Hepatocyte (in vitro differentiated cells): Measurements from ENCODE around the gene CEBPB. TPM values are rescaled to one million over a fixed set of nuclear protein-coding genes. Genes with fewer than 3 reads are reported as not detected.
"Not testable (repeated sequence)": the region's sequence is repeated elsewhere in the genome, so short reads cannot be mapped to it uniquely, and the experiment has no call there.

ENCODE experiments used
- DNase-seq: peaks from one replicate; pipeline ENCODE4 v3.0.0-alpha.2; 2016; ENCODE audit warnings: low spot score
- H2AFZ ChIP-seq: fragments of 200-600 bp; sonication (generic); 2 replicates; pipeline ENCODE4 v1.6.0; 2016; ENCODE audit warnings: antibody characterized with exemption, mild to moderate bottlenecking
- H3K27ac ChIP-seq: fragments of 200-600 bp; sonication (generic); 2 replicates; pipeline ENCODE4 v1.5.1; 2016; ENCODE audit warnings: mild to moderate bottlenecking
- H3K27me3 ChIP-seq: fragments of 200-600 bp; sonication (generic); 2 replicates; pipeline ENCODE4 v1.6.1; 2016
- H3K36me3 ChIP-seq: fragments of 200-600 bp; sonication (generic); replicated peaks from 2 replicates; pipeline ENCODE4 v1.5.1; 2016; ENCODE audit warnings: low read depth; ENCODE audit not compliant: insufficient read depth
- H3K4me1 ChIP-seq: fragments of 200-600 bp; sonication (generic); 2 replicates; pipeline ENCODE4 v1.5.1; 2016; ENCODE audit warnings: mild to moderate bottlenecking, moderate library complexity; ENCODE audit not compliant: insufficient read depth
- H3K4me2 ChIP-seq: fragments of 200-600 bp; sonication (generic); 2 replicates; pipeline ENCODE4 v1.6.0; 2016
- H3K4me3 ChIP-seq: fragments of 200-600 bp; sonication (generic); 2 replicates; pipeline ENCODE4 v1.5.1; 2016; ENCODE audit warnings: mild to moderate bottlenecking
- H3K79me2 ChIP-seq: fragments of 200-600 bp; sonication (generic); 2 replicates; pipeline ENCODE4 v1.6.0; 2017; ENCODE audit warnings: mild to moderate bottlenecking
- H3K9me2 ChIP-seq: fragments of 200-600 bp; sonication (generic); replicated peaks from 2 replicates; pipeline ENCODE4 v1.6.0; 2017; ENCODE audit warnings: mild to moderate bottlenecking; ENCODE audit not compliant: insufficient read depth
- H3K9me3 ChIP-seq: fragments of 200-600 bp; sonication (generic); 2 replicates; pipeline ENCODE4 v1.5.1; 2016; ENCODE audit warnings: low read depth, mild to moderate bottlenecking
- H4K20me1 ChIP-seq: fragments of 200-600 bp; sonication (generic); 2 replicates; pipeline ENCODE4 v1.6.0; 2016; ENCODE audit warnings: mild to moderate bottlenecking; ENCODE audit not compliant: insufficient read depth, poor library complexity, severe bottlenecking
- EZH2 ChIP-seq: fragments of 200-600 bp; sonication (generic); IDR thresholded peaks from 2 replicates; pipeline ENCODE4 v1.6.1; 2016; ENCODE audit warnings: antibody characterized with exemption, mild to moderate bottlenecking, borderline replicate concordance
- EZH2phosphoT487 ChIP-seq: fragments of 200-600 bp; sonication (generic); IDR thresholded peaks from one replicate; pipeline ENCODE4 v1.6.1; 2018; ENCODE audit warnings: antibody characterized with exemption, mild to moderate bottlenecking, low read depth, moderate library complexity; ENCODE audit not compliant: unreplicated experiment, severe bottlenecking
- WGBS: methylation state at CpG from one replicate; pipeline ENCODE4 v1.1.6; 2016; ENCODE audit warnings: low lambda C conversion rate; ENCODE audit errors: missing lambda C conversion rate; 5-methylcytosine and 5-hydroxymethylcytosine counted together
- polyA plus RNA-seq: library from polyadenylated mRNA; unstranded; fragments of >200 nt; fragmentation: Nextera tagmentation; extraction: Ambion mirVana; gene quantifications from 2 replicates; pipeline ENCODE4 v1.2.1, GENCODE V29; 2016
- total RNA-seq: library from RNA; depleted of rRNA; stranded (reverse); fragments of >200 nt; gene quantifications from 2 replicates; pipeline ENCODE4 v1.2.3, GENCODE V29; 2014
- TF ChIP-seq, protein P1 (sequence below): fragments of 200-600 bp; sonication (generic); IDR thresholded peaks from 2 replicates; pipeline ENCODE4 v1.5.1; 2016; ENCODE audit warnings: antibody characterized with exemption, mild to moderate bottlenecking; ENCODE audit not compliant: poor library complexity

CEBPB gene
- total and polyA plus RNA-seq, 2 experiments from 2014 or later: 58.9 to 159 TPM

DNA sequence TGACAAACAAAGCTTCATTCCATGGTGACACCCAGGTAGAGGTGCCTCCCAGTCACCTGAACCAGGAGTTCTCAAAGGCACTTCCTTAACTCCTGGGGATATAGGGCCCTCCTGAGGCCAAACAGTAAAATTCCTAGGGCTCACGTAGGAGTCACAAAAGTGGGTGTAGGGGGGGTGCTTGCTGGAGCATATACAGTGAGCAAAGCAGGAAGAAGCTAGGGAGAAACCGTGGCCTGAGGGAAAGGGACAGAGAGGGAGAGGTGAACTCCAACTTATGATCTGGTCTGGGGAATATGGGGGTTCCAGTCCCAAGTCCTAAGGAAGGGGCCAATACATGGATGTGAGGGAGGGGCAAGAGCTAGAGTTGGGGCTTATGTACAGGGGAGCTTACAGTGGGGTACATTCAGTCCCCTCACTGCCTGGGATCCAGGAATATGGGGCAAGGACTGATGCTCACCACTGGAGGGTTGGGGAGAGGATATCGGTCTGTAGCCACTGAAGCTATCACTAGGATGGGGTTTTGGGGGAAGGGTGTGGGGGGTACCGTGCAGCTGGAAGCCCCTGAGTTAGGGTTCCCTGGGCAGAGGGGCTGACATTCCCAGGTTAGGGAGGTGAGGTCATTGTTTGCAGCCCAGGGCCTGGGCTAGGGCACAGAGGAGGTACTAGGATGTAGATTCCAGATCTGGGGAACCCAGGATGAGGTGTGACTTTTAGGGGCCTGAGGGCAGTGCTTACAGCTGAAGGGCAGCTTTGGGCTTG, 38.1 kb upstream of the CEBPB start:
- peak overlapping the region; percentile 40 for H2AFZ ChIP-seq
- peak overlapping the region; percentile 88 for H3K27ac ChIP-seq
- no peaks in the 10 kb centered on the region for H3K36me3 ChIP-seq
- DNase-seq: peak; percentile 65
- H3K9me2 ChIP-seq: no peaks in the 10 kb centered on the region
- no peaks in the 10 kb centered on the region for H4K20me1 ChIP-seq
- no peaks in the 10 kb centered on the region for H3K9me3 ChIP-seq
- H3K4me2 ChIP-seq: peak overlapping the region; percentile 95
- H3K79me2 ChIP-seq: peaks cover 58% of the 10 kb centered on the region
- no peaks in the 10 kb centered on the region for H3K27me3 ChIP-seq
- H3K4me1 ChIP-seq: peaks cover 30% of the 10 kb centered on the region
- H3K4me3 ChIP-seq: peak overlapping the region; percentile 97
- WGBS: 32% methylated on average over 4 of the region's 4 CpGs
- TF ChIP-seq EZH2phosphoT487: no peak
- TF ChIP-seq, protein P1, sequence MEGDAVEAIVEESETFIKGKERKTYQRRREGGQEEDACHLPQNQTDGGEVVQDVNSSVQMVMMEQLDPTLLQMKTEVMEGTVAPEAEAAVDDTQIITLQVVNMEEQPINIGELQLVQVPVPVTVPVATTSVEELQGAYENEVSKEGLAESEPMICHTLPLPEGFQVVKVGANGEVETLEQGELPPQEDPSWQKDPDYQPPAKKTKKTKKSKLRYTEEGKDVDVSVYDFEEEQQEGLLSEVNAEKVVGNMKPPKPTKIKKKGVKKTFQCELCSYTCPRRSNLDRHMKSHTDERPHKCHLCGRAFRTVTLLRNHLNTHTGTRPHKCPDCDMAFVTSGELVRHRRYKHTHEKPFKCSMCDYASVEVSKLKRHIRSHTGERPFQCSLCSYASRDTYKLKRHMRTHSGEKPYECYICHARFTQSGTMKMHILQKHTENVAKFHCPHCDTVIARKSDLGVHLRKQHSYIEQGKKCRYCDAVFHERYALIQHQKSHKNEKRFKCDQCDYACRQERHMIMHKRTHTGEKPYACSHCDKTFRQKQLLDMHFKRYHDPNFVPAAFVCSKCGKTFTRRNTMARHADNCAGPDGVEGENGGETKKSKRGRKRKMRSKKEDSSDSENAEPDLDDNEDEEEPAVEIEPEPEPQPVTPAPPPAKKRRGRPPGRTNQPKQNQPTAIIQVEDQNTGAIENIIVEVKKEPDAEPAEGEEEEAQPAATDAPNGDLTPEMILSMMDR: peak; percentile 31

DNA sequence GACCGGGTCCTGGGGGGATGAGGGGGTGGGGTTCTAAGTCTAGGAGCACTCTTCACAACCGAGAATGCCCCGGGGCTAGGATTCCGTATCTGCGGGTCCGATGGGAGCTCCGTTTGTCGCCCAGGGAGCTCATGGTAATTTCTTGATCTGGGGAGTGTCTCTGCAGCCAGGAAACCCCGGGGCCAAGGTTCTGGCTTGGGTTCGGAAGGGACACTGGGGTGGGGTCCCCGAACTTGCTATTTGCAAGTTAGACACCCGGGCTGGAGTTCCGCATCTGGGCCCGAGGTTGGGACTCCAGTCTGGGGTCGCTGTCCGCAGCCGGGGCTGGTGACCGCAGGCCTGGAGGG, 37.5 kb upstream of the CEBPB start:
- no peak for DNase-seq
- TF ChIP-seq, protein P1: no peak
- TF ChIP-seq EZH2 (no peak), EZH2phosphoT487 (no peak)
- peak overlapping the region; percentile 40 for H2AFZ ChIP-seq
- peak overlapping the region; percentile 95 for H3K4me2 ChIP-seq
- H3K4me3 ChIP-seq: peak overlapping the region; percentile 97
- no peaks in the 10 kb centered on the region for H4K20me1 ChIP-seq
- peaks cover 30% of the 10 kb centered on the region for H3K4me1 ChIP-seq
- peaks cover 53% of the 10 kb centered on the region for H3K79me2 ChIP-seq
- no peaks in the 10 kb centered on the region for H3K9me2 ChIP-seq
- peak overlapping the region; percentile 88 for H3K27ac ChIP-seq
- no peaks in the 10 kb centered on the region for H3K9me3 ChIP-seq
- 1% methylated on average over 17 of the region's 18 CpGs for WGBS
- H3K36me3 ChIP-seq: no peaks in the 10 kb centered on the region
- H3K27me3 ChIP-seq: no peaks in the 10 kb centered on the region

DNA sequence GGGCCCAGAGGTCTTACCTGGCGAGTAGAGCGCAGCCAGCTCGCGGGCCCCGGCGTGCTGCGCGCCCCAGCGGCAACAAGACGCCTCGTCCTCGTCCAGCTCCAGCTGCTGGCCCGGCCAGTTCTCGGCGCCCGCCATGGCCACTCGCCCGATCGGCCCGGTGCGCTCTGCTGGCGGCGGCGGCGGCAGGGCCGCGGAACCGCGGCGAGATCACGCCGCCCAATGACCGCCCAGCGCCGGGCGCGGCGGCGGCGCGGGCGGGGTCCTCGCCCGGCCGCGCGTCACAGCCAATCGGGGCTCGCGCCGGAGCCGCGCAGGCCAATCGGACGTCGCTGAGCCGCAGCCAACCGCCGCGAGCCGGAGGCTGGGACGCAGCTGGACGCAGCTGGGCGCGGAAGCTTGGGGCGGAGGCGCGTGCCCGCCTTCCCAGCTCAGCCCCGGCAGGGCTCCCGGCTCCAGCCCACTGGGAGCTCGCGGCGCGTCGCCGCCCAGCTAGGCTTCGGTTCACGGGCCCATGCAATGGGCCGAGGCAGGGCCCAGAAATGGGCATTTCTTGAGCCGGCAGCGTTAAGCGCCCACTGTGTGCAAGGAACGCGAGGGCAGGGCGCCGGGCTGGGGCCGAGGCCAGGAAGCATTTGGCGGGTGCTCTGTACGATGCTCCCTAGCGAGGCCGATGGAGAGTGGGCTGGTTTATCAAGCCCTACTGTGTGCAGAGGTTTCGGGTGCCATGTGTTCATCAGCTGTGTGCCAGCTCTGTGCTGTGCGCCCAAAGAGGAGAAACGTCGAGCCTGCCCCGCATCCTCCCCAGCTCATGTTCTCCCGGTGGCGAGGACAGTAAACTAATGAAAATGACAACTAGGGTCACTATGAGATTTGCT, 36.9 kb upstream of the CEBPB start, which contains the start of gene PEDS1:
PEDS1 (minus strand) TSS at position 224 of the 878 bp plus-strand sequence; CDS start at position 138, 86 bp downstream.
- Histone ChIP-seq H3K9me2 (no peaks in the 10 kb centered on the region), H3K4me1 (peaks cover 30% of the 10 kb centered on the region), H2AFZ (peak within 1 kb of the TSS; percentile 72), H4K20me1 (no peaks in the 10 kb centered on the region), H3K79me2 (peaks cover 47% of the 10 kb centered on the region), H3K36me3 (no peaks in the 10 kb centered on the region), H3K4me2 (peak within 1 kb of the TSS; percentile 95), H3K4me3 (peak within 1 kb of the TSS; percentile 97), H3K27ac (peak within 1 kb of the TSS; percentile 88), H3K27me3 (no peaks in the 10 kb centered on the region), H3K9me3 (no peaks in the 10 kb centered on the region)
- TF ChIP-seq EZH2phosphoT487 (no peak), EZH2 (no peak)
- TF ChIP-seq, protein P1: no peak
- DNase-seq: peak; percentile 97
- 8% methylated on average over 88 of the region's 99 CpGs for WGBS

DNA sequence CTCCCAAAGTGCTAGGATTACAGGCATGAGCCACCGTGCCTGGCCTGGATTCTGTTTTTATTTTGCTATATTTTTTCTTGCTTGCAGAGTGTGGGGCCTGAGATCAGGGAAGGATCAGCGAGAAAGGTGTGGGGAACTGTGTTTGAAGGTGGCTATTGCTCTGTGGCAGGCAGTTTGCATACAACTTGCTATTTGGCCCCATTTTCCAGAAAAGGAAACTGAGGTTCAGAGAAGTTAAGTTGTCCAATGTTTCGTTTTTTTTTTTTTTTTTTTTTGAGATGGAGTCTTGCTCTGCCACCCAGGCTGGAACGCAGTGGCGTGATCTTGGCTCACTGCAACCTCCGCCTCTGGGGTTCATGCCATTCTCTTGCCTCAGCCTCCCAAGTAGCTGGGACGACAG, 29.1 kb upstream of the CEBPB start:
- H3K9me3 ChIP-seq, DNase-seq, H3K27me3 ChIP-seq, H3K36me3 ChIP-seq, H3K9me2 ChIP-seq, H2AFZ ChIP-seq, H3K4me3 ChIP-seq, H3K4me2 ChIP-seq, H3K79me2 ChIP-seq, H4K20me1 ChIP-seq, H3K27ac ChIP-seq: not testable (repeated sequence)
- 97% methylated on average over 7 of the region's 7 CpGs for WGBS
- peaks cover 15% of the 10 kb centered on the region for H3K4me1 ChIP-seq
